ENCODE data around the gene OXCT1. TPM values are rescaled to one million over a fixed set of nuclear protein-coding genes. Genes with fewer than 3 reads are reported as not detected.
"Not testable (repeated sequence)": the region's sequence is repeated elsewhere in the genome, so short reads cannot be mapped to it uniquely, and the experiment has no call there.

OXCT1 gene
- total RNA-seq, 1 experiment from 2014 or later: 20.6 TPM

DNA sequence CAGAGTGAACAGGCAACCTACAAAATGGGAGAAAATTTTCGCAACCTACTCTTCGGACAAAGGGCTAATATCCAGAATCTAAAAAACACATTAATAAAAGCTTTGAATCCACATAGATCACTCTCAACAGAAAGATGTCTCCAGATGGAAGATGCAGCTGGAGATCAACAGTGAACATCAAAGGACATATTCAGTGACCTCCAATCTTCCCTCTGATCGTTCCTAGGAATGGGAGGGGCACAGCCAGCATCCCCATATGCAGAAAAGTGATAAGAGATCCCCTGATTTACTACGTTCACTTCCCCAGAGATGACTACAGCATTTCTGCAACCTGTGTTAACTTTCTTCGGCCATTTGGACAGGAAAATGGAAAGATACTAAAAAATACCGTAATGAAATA lies 21.2 kb downstream of the OXCT1 start:
- TF ChIP-seq, protein P1, sequence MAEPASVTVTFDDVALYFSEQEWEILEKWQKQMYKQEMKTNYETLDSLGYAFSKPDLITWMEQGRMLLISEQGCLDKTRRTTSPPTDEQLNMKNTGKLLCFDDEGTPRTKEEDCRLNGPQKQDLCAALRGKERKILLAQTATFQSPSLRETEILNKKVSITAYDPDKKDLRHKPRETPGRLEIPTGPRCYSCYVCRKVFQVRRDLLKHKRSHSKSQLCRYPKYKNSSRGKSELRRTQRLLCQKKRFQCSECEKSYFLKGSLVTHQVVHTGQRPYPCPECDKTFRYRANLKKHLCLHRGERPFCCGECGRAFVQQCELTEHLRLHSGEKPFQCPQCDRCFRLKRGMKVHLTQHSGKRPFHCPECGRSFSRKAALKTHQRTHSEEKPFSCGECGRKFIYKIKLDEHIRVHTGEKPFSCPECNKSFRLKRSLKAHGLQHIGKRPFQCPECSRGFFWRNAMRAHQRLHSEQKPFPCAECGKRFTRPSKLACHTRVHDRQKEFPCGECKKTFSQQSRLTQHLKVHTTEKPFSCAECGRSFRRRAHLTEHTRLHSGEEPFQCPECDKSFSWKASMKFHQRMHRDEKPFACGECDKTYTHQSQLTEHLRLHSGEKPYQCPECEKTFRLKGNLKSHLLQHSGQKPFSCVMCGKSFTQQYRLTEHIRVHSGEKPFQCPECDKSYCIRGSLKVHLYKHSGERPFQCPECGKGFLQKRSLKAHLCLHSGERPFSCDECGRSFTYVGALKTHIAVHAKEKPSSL (CRISPR knock-in tag; conservative IDR thresholded peaks at IDR 0.05): no peak
- TF ChIP-seq ZBTB21 (CRISPR knock-in tag; IDR thresholded peaks at IDR 0.05; ENCODE audit: borderline replicate concordance): no peak
- no peak for TF ChIP-seq ZNF423 (CRISPR knock-in tag; IDR thresholded peaks at IDR 0.05)
- TF ChIP-seq ATF1 (CRISPR knock-in tag; IDR thresholded peaks at IDR 0.05): no peak
- TF ChIP-seq, protein P2, sequence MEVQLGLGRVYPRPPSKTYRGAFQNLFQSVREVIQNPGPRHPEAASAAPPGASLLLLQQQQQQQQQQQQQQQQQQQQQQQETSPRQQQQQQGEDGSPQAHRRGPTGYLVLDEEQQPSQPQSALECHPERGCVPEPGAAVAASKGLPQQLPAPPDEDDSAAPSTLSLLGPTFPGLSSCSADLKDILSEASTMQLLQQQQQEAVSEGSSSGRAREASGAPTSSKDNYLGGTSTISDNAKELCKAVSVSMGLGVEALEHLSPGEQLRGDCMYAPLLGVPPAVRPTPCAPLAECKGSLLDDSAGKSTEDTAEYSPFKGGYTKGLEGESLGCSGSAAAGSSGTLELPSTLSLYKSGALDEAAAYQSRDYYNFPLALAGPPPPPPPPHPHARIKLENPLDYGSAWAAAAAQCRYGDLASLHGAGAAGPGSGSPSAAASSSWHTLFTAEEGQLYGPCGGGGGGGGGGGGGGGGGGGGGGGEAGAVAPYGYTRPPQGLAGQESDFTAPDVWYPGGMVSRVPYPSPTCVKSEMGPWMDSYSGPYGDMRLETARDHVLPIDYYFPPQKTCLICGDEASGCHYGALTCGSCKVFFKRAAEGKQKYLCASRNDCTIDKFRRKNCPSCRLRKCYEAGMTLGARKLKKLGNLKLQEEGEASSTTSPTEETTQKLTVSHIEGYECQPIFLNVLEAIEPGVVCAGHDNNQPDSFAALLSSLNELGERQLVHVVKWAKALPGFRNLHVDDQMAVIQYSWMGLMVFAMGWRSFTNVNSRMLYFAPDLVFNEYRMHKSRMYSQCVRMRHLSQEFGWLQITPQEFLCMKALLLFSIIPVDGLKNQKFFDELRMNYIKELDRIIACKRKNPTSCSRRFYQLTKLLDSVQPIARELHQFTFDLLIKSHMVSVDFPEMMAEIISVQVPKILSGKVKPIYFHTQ (CRISPR knock-in tag; IDR thresholded peaks at IDR 0.05): no peak
- TF ChIP-seq RELA (CRISPR knock-in tag; IDR thresholded peaks at IDR 0.05; ENCODE audit: borderline replicate concordance): no peak
- TF ChIP-seq NFYB (CRISPR knock-in tag; conservative IDR thresholded peaks at IDR 0.05; ENCODE audit: low read depth): no peak
- no peak for TF ChIP-seq FOXJ3 (CRISPR knock-in tag; IDR thresholded peaks at IDR 0.05; ENCODE audit: borderline replicate concordance)
- no peak for TF ChIP-seq CREB1 (CRISPR knock-in tag; IDR thresholded peaks at IDR 0.05)
- TF ChIP-seq, protein P3, sequence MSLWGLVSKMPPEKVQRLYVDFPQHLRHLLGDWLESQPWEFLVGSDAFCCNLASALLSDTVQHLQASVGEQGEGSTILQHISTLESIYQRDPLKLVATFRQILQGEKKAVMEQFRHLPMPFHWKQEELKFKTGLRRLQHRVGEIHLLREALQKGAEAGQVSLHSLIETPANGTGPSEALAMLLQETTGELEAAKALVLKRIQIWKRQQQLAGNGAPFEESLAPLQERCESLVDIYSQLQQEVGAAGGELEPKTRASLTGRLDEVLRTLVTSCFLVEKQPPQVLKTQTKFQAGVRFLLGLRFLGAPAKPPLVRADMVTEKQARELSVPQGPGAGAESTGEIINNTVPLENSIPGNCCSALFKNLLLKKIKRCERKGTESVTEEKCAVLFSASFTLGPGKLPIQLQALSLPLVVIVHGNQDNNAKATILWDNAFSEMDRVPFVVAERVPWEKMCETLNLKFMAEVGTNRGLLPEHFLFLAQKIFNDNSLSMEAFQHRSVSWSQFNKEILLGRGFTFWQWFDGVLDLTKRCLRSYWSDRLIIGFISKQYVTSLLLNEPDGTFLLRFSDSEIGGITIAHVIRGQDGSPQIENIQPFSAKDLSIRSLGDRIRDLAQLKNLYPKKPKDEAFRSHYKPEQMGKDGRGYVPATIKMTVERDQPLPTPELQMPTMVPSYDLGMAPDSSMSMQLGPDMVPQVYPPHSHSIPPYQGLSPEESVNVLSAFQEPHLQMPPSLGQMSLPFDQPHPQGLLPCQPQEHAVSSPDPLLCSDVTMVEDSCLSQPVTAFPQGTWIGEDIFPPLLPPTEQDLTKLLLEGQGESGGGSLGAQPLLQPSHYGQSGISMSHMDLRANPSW (CRISPR knock-in tag; conservative IDR thresholded peaks at IDR 0.05; ENCODE audit: low read depth): no peak
- TF ChIP-seq, protein P4, sequence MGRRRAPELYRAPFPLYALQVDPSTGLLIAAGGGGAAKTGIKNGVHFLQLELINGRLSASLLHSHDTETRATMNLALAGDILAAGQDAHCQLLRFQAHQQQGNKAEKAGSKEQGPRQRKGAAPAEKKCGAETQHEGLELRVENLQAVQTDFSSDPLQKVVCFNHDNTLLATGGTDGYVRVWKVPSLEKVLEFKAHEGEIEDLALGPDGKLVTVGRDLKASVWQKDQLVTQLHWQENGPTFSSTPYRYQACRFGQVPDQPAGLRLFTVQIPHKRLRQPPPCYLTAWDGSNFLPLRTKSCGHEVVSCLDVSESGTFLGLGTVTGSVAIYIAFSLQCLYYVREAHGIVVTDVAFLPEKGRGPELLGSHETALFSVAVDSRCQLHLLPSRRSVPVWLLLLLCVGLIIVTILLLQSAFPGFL (CRISPR knock-in tag; IDR thresholded peaks at IDR 0.05; ENCODE audit: borderline replicate concordance): no peak
- TF ChIP-seq MXD4 (CRISPR knock-in tag; IDR thresholded peaks at IDR 0.05; ENCODE audit: borderline replicate concordance): no peak
- TF ChIP-seq ZNF317 (CRISPR knock-in tag; IDR thresholded peaks at IDR 0.05; ENCODE audit: borderline replicate concordance, low read depth): no peak
- TF ChIP-seq, protein P5, sequence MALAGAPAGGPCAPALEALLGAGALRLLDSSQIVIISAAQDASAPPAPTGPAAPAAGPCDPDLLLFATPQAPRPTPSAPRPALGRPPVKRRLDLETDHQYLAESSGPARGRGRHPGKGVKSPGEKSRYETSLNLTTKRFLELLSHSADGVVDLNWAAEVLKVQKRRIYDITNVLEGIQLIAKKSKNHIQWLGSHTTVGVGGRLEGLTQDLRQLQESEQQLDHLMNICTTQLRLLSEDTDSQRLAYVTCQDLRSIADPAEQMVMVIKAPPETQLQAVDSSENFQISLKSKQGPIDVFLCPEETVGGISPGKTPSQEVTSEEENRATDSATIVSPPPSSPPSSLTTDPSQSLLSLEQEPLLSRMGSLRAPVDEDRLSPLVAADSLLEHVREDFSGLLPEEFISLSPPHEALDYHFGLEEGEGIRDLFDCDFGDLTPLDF (CRISPR knock-in tag; IDR thresholded peaks at IDR 0.05): no peak
- TF ChIP-seq PRRX2 (CRISPR knock-in tag; IDR thresholded peaks at IDR 0.05): no peak
- no peak for TF ChIP-seq EMX1 (CRISPR knock-in tag; IDR thresholded peaks at IDR 0.05)
- no peak for TF ChIP-seq KAT7 (CRISPR knock-in tag; IDR thresholded peaks at IDR 0.05; ENCODE audit: borderline replicate concordance)
- TF ChIP-seq, protein P6, sequence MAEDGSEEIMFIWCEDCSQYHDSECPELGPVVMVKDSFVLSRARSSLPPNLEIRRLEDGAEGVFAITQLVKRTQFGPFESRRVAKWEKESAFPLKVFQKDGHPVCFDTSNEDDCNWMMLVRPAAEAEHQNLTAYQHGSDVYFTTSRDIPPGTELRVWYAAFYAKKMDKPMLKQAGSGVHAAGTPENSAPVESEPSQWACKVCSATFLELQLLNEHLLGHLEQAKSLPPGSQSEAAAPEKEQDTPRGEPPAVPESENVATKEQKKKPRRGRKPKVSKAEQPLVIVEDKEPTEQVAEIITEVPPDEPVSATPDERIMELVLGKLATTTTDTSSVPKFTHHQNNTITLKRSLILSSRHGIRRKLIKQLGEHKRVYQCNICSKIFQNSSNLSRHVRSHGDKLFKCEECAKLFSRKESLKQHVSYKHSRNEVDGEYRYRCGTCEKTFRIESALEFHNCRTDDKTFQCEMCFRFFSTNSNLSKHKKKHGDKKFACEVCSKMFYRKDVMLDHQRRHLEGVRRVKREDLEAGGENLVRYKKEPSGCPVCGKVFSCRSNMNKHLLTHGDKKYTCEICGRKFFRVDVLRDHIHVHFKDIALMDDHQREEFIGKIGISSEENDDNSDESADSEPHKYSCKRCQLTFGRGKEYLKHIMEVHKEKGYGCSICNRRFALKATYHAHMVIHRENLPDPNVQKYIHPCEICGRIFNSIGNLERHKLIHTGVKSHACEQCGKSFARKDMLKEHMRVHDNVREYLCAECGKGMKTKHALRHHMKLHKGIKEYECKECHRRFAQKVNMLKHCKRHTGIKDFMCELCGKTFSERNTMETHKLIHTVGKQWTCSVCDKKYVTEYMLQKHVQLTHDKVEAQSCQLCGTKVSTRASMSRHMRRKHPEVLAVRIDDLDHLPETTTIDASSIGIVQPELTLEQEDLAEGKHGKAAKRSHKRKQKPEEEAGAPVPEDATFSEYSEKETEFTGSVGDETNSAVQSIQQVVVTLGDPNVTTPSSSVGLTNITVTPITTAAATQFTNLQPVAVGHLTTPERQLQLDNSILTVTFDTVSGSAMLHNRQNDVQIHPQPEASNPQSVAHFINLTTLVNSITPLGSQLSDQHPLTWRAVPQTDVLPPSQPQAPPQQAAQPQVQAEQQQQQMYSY (CRISPR knock-in tag; IDR thresholded peaks at IDR 0.05): no peak
- DNase-seq (ENCODE audit: low spot score) (no peak), ATAC-seq (no peak)
- Mint-ChIP-seq H3K9me3 (peaks cover 6% of the 10 kb centered on the region), H3K27me3 (ENCODE audit: low read depth) (no peaks in the 10 kb centered on the region), H3K4me3 (no peak overlapping the region), H3K4me1 (no peaks in the 10 kb centered on the region), H3K27ac (no peak overlapping the region), H3K36me3 (peaks cover 34% of the 10 kb centered on the region)
- ChIA-PET POLR2A (no interaction called here), CTCF (no interaction called here)

DNA sequence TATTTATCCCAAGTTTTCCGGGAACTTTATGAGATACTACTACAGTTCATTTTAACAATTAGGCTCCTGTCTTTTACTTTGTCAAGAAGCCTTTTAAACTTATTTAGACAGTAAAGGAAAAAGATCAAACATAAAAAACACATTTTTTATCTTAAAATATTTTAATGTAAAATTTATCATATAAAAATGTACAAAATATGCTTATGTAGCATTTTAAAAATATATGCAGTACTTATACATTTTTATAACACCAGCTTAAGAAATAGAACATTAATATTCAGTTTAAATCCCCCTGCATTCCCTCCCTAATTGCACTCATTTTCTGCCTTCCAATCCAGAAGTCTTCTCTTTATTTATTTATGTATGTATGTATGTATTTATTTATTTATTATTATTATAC lies 24.5 kb downstream of the OXCT1 start:
- H3K27me3 Mint-ChIP-seq (ENCODE audit: low read depth); POLR2A ChIA-PET; H3K27ac Mint-ChIP-seq; DNase-seq (ENCODE audit: low spot score); H3K4me3 Mint-ChIP-seq; ATAC-seq; H3K9me3 Mint-ChIP-seq; H3K4me1 Mint-ChIP-seq: not testable (repeated sequence)
- CTCF ChIA-PET: interaction anchor here (3.4 kb wide), 1 partner anchor 138 kb away, joined by 34 read pairs; no protein-coding TSS in a partner anchor
- H3K36me3 Mint-ChIP-seq: peaks cover 26% of the 10 kb centered on the region

All from WTC11 (cell line).